ENCODE results near the gene BDP1.
"Not testable (repeated sequence)": the region's sequence is repeated elsewhere in the genome, so short reads cannot be mapped to it uniquely, and the experiment has no call there.

Gene BDP1

GRCh38 chr5:71492817-71493615 is 37.6 kb downstream of the BDP1 start:
- DNase-seq (ENCODE audit: low read depth): no peak
- TF ChIP-seq CTCF (IDR thresholded peaks at IDR 0.05; ENCODE audit: control insufficient read depth, insufficient read depth, low read depth, low read length, missing control alignments): no peak
- no peak overlapping the region for H3K4me3 ChIP-seq (ENCODE audit: control insufficient read depth, low read depth, low read length)

- not testable (repeated sequence) for DNase-seq (ENCODE audit: low read depth); H3K4me3 ChIP-seq (ENCODE audit: control insufficient read depth, low read depth, low read length)
These were observed 38.8 kb downstream of the BDP1 start for GRCh38 chr5:71494202-71494601.

GRCh38 chr5:71498756-71499155 is 43.3 kb downstream of the BDP1 start:
- DNase-seq (ENCODE audit: low read depth); H3K4me3 ChIP-seq (ENCODE audit: control insufficient read depth, low read depth, low read length): not testable (repeated sequence)

- DNase-seq (ENCODE audit: low read depth): no peak
- H3K4me3 ChIP-seq (ENCODE audit: control insufficient read depth, low read depth, low read length): no peak overlapping the region
- no peak for TF ChIP-seq CTCF (IDR thresholded peaks at IDR 0.05; ENCODE audit: control insufficient read depth, insufficient read depth, low read depth, low read length, missing control alignments)
These were observed 48.1 kb downstream of the BDP1 start for GRCh38 chr5:71503536-71503935.

- no peak for DNase-seq (ENCODE audit: low read depth)
- no peak overlapping the region for H3K4me3 ChIP-seq (ENCODE audit: control insufficient read depth, low read depth, low read length)
- TF ChIP-seq CTCF (IDR thresholded peaks at IDR 0.05; ENCODE audit: control insufficient read depth, insufficient read depth, low read depth, low read length, missing control alignments): no peak
These were observed 66.7 kb downstream of the BDP1 start for GRCh38 chr5:71522151-71522550.

- H3K4me3 ChIP-seq (ENCODE audit: control insufficient read depth, low read depth, low read length); DNase-seq (ENCODE audit: low read depth): not testable (repeated sequence)
These were observed 70.2 kb downstream of the BDP1 start for GRCh38 chr5:71525611-71526010.

GRCh38 chr5:71528206-71528605 is 72.8 kb downstream of the BDP1 start:
- H3K4me3 ChIP-seq (ENCODE audit: control insufficient read depth, low read depth, low read length): no peak overlapping the region
- TF ChIP-seq CTCF (IDR thresholded peaks at IDR 0.05; ENCODE audit: control insufficient read depth, insufficient read depth, low read depth, low read length, missing control alignments): no peak
- DNase-seq (ENCODE audit: low read depth): no peak

GRCh38 chr5:71529682-71530081 is 74.2 kb downstream of the BDP1 start:
- DNase-seq (ENCODE audit: low read depth): no peak
- H3K4me3 ChIP-seq (ENCODE audit: control insufficient read depth, low read depth, low read length): no peak overlapping the region
- no peak for TF ChIP-seq CTCF (IDR thresholded peaks at IDR 0.05; ENCODE audit: control insufficient read depth, insufficient read depth, low read depth, low read length, missing control alignments)
